GM18505 (cell line): ENCODE data around the gene HNRNPU.
A peak's percentile ranks its signal among the peaks of the same experiment; 100 is the strongest.

ENCODE experiments used
- ATAC-seq: cut with Tn5 transposase; IDR thresholded peaks from one replicate; pipeline ENCODE4 v1.9.1; 2021; ENCODE audit not compliant: unreplicated experiment
- POLR2A ChIP-seq: IDR thresholded peaks from 4 replicates; pipeline ENCODE4 v1.6.1; 2011; ENCODE audit warnings: borderline replicate concordance; ENCODE audit not compliant: insufficient read depth, insufficient read length; ENCODE audit errors: extremely low read depth

The HNRNPU gene

DNA sequence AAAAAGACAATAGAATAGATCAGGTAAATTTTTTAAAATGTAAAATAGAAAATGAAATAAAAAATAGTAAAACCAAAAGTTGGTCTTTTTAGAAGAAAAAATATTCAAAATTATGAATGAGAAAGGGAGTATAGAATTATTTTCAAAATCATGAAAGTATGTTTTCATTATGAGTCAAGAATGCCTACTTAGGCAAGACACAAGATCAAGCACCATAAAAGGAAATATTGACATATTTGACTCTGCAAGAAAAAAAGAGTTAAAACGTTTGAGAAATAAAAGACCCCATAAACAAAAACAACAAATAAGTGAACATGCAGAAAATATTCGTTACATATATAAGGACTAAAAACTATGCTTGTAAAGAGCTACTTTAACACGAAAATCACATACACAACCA lies 33.7 kb downstream of the HNRNPU start:
- ATAC-seq, result no peak
- no peak for TF ChIP-seq POLR2A

DNA sequence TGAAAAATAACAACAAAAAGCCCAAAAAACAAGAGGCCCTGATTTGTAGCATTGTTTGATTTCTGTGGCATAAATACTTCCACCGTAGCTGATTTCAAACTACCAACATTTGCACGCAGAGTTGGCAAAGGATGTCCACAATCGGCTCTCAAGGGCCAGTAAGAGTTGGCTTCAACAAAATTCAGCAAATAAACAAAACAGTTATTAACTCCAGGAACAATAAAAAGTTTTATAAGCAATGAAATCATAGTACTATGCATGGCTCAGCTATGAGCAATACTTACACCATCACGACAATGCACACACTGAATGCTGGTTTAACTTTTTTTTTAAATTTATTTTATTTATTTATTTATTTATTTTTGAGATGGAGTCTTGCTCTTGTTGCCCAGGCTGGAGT lies 37.6 kb downstream of the HNRNPU start:
- ATAC-seq, result no peak
- no peak for TF ChIP-seq POLR2A

DNA sequence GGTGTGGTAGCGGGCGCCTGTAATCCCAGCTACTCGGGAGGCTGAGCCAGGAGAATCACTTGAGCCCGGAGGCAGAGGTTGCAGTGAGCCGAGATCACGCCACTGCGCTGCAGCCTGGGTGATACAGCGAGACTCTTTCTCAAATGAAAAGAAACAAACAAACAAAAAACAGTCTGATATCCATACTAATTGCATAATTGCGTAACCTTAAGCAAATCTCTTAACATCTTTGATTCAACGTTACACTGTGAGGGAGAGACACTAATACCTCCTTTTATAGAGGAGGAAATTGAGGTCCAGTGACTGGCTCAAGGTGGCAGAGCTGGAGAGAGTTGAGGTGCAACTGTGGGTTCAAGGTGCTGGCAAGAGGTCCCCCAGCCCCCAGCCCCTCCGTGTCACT lies 41.5 kb downstream of the HNRNPU start:
- TF ChIP-seq POLR2A, result no peak
- ATAC-seq, result no peak

DNA sequence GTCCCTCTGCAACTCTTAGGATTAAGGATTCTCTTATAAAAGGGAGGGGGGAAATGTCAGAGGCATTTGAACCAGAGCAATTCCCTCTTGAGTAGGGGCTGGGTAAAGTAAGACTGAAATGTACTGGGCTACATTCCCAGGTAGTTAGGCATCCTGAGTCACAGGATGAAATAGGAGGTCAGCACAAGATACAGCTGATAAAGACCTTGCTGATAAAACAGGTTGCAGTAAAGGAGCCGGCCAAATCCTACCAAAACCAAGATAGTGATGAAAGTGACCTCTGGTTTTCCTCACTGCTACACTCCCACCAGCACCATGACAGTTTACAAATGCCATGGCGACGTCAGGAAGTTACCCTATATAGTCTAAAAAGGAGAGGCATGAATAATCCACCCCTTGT lies 43.2 kb downstream of the HNRNPU start:
- no peak for ATAC-seq
- no peak for TF ChIP-seq POLR2A

DNA sequence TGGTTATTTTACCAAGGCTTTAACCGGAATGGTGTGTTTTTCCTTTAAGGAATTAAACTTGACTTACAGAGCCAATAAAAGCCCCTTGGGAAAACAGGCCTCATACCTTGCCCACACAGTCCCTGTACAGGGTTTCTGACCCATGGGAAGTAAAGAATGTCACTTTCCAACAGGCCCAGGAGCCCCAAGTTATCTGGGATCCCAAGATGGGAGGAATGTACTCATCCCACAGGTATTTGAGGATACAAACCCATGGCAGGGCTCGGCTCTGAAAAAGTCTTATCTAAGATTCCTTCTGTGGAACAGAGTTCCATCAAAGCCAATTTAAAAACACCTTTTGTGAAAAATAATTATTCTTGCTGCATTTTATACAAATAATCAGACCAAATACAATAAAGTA lies 44.2 kb downstream of the HNRNPU start:
- TF ChIP-seq POLR2A, result no peak
- no peak for ATAC-seq

DNA sequence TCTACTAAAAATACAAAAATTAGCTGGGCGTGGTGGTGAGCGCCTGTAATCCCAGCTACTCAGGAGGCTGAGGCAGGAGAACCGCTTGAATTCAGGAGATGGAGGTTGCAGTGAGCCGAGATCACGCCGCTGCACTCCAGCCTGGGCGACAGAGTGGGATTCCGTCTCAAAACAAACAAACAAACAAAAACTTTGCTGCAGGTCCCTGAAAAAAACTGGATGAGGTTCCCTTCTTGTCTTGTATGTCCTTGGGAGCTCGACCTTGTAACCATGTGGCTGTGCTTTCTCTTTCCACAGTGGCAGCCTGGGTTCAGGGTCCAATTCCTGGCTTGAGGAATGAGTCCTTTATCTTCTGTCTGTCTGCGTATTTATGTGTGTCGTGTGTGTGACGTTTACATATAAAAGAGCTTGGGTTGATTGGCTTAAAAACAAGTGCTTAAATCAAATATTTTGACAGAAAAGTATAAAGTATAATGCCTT lies 46.9 kb downstream of the HNRNPU start:
- no peak for ATAC-seq
- TF ChIP-seq POLR2A, result no peak

DNA sequence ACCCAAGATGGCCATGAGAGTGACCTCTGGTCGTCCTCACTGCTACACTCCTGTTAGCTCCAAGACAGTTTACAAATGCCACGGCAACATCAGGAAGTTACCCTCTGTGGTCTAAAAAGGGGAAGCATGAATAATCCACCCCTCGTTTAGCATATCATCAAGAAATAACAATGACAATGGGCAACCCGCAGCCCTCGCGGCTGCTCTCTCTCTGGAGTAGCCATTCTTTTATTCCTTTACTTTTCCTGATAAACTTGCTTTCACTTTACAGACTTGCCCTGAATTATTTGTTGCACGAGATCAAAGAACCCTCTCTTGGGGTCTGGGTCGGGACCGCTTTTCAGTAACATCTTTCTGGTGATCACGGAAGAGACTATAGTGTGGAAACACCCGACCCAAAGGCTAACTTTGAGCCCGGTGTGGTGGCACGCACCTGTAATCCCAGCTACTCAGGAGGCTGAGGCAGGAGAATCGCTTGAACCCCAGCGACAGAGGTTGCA lies 48.7 kb downstream of the HNRNPU start:
- no peak for TF ChIP-seq POLR2A
- no peak for ATAC-seq

DNA sequence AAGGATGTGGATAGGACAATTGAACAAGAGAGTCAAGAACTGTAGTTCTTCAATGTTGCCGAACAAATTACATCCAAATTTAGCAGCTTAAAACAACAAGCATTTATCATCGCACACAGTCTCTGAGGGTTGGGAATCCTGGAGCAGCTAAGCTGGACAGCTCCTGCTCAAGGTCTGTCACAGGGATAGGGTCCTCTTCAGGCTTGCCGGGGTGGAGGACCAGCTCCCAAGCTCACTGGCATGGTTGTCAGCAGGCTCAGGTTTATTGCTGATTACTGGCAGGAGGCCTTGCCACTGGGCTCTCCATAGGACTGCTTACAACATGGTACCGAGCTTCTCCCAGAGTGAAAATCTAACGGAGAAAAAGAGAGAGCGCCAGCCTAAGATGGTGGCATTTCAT lies 51.0 kb downstream of the HNRNPU start:
- TF ChIP-seq POLR2A, result no peak
- no peak for ATAC-seq

DNA sequence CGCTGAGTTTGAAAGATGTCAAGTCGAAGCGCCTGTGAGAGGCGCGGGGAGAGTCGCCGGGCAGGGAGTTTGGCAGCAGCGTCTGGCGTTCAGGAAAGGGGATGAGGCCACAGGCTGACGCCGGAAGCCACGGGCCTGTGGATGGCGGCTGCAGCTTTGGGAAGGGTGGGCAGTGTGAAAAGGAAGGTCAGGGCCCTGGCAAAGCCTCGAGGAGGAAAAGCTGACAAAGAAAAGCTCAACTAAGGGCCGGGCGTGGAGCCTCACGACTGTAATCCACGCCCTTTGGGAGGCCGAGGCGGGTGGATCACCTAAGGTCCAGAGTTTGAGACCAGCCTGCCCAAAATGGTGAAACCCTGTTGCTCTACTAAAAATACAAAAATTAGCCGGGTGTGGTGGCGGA lies 54.1 kb downstream of the HNRNPU start:
- ATAC-seq, result no peak
- no peak for TF ChIP-seq POLR2A

DNA sequence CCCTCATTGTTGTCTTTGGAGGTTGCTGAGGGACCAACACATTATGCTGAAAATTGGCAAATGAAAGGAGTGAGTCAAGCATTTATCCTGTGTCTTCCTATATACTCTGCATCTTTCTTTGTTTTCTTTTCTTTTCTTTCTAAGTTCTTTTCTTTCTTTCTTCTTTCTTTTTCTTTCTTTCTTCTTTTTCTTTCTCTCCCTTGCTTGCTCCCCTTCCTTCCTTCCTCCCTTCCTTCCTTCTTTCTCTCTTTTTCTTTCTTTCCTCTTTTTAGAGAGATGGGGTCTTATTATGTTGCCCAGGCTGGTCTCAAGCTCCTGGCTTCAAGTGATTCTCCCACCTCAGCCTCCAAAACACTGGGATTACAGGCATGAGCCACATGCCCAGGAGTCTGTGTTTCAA lies 57.2 kb downstream of the HNRNPU start:
- ATAC-seq, result no peak
- no peak for TF ChIP-seq POLR2A

DNA sequence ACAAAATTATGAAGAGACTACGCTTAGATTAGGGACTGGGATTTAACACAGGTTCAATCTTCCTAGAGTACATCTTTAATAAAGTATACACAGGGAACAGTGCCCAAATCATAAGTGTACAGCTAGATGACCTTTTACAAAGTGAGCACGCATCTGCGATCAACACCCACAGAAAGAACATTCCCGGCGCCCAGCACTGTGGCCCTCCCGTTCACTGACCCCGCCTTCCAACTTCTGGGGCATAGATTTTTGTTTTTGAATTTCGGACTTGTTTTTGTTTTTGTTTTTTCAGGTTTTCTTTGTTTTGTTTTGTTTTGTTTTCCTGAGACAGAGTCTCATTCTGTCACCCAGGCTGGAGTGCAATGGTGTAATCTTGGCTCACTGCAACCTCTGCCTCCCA lies 59.5 kb downstream of the HNRNPU start:
- no peak for TF ChIP-seq POLR2A

DNA sequence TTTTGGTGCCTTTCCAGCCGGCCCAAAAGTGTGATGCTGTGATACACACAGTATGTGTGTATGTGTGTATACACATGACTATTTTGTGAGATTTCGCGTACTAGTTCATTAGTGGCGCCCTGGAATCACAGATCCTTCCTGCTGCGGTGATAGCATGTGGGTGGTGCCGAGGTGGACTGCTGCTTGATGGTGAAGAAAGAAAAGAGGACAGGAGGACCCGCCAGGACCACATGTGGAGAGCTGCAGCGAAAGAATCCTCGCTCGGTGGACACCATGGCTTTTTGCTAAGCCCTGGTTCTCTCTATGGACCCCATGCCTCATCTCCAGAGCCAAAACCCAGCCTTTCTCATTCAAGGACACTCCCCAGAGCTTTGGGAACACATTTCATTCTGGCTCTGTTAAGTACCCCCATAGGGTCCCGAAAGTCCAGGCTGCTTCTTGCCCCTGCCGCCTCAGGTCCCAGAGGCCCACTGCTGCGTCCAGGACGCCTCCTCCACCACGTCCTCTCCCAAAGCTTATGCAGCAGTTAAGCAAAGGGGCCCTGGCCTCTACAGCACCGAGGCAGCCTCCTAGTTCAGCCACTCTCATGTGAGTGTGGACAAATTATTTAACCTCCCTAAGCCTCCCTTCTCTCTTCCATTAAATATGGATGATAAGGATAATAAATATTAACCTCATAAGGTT lies 61.6 kb downstream of the HNRNPU start:
- ATAC-seq, result no peak
- no peak for TF ChIP-seq POLR2A

More for the DNA sequence above, 59.5 kb downstream of the HNRNPU start:
- no peak for ATAC-seq

DNA sequence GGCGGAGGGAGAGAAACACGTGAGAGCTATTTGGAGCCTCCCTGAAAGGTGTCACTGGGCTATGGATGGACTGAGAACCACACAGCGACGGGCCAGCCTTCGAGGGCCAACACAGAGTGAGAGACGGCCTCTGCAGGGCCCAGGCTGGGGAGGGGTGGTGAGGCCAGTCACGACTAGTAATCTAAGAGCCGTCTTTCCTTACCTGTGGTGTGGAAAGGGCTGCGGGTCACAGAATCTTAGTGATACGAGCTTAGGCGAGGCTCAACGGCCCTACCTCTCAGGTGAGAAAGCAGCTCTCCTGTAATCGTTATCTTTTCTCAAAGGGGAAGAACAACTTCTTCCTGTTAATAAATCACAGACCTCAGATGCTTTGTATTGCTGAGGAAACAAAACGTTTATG lies 62.3 kb downstream of the HNRNPU start:
- TF ChIP-seq POLR2A, result no peak
- ATAC-seq, result no peak

DNA sequence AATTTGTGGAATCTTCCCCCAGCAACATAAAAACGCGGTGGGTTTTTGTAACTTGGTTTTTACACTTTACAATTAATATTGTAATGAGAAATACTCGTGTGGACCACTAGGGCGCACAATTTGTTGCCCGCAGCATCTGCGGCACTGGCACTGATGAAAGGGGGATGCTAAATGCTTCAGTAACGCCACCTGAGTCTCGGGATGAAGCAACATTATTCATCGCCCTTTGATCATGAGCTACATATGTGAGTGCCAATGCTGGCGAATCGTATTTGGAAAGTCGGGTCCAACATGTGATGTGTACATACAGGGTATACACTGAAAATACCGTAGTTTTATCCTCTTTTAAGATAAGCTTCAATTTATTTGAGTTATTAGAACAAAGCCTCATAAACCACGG lies 63.1 kb downstream of the HNRNPU start:
- peak; percentile 85 for ATAC-seq
- TF ChIP-seq POLR2A, result no peak
